GM12872 (cell line): ENCODE data around the gene SLC25A41.

Source experiments
- TF ChIP-seq, protein P1 (sequence below): IDR thresholded peaks from 3 replicates; pipeline ENCODE4 v1.5.1; 2011; ENCODE audit warnings: low read depth, mild to moderate bottlenecking, low read length, moderate library complexity; ENCODE audit not compliant: insufficient read depth

SLC25A41 gene

GRCh38 chr19:6458695-6459261 lies 25.2 kb upstream of the SLC25A41 start:
- TF ChIP-seq, protein P1, sequence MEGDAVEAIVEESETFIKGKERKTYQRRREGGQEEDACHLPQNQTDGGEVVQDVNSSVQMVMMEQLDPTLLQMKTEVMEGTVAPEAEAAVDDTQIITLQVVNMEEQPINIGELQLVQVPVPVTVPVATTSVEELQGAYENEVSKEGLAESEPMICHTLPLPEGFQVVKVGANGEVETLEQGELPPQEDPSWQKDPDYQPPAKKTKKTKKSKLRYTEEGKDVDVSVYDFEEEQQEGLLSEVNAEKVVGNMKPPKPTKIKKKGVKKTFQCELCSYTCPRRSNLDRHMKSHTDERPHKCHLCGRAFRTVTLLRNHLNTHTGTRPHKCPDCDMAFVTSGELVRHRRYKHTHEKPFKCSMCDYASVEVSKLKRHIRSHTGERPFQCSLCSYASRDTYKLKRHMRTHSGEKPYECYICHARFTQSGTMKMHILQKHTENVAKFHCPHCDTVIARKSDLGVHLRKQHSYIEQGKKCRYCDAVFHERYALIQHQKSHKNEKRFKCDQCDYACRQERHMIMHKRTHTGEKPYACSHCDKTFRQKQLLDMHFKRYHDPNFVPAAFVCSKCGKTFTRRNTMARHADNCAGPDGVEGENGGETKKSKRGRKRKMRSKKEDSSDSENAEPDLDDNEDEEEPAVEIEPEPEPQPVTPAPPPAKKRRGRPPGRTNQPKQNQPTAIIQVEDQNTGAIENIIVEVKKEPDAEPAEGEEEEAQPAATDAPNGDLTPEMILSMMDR = no peak

- TF ChIP-seq, protein P1 = no peak
These were observed 24.6 kb upstream of the SLC25A41 start for GRCh38 chr19:6457958-6458694.

DNA sequence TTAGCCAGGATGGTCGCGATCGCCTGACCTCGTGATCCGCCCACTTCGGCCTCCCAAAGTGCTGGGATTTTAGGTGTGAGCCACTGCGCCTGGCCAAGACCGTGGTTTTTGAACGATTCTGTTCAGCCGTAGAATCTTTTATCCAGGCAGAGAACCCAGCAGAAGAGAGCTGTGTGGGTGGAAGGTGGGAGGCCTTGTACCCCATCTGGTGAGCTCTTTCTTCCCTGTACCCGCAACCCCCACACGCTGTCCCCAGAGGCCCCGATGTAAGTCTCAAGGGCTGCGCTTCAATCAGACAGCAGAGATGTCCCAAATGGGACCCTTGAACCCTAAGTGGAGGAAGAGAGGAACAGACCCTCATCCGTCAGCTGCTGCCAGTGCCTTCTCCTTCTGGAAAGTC lies 22.4 kb upstream of the SLC25A41 start:
- TF ChIP-seq, protein P1 = no peak

GRCh38 chr19:6453951-6454565 lies 20.5 kb upstream of the SLC25A41 start:
- TF ChIP-seq, protein P1 = no peak

DNA sequence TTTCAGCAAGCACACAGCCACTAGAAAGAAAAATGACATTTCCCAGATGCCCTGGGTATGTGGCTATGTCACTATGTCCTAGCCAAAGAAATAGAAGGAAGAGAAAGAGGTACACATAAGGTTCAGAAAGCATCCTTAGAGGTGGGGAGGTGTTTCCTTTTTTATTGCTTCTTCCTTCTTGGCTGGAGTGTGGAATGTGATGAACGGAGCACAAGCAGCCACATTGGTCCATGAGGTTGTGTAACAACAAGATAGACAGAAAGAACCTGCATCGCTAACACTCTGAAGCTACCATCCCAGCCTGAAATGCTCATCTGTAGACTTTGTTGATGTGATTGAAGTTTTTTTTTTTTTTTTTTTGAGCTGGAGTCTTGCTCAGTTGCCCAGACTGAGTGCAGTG lies 19.3 kb upstream of the SLC25A41 start:
- TF ChIP-seq, protein P1 = no peak

DNA sequence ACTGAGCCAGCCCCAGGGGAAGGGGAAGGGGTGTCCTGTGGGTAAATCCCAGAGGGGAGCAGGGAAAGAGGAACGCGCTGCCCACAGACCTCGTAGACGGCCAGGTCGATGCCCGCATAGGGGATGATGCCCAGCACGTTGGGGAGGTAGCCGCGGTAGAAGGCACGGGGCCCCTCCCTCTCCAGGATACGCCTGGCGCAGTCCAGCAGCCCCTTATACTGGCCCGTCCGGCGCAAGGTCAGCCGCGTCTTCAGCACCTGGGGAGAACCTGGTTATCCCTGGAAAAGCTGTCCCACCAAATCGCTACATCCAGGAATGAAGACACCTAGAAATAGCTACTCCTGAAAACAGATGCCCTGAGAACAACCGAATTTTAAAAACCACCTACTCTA lies 18.7 kb upstream of the SLC25A41 start:
- TF ChIP-seq, protein P1 = no peak

- TF ChIP-seq, protein P1 = no peak
These were observed 18.1 kb upstream of the SLC25A41 start for GRCh38 chr19:6451583-6452222.
